ENCODE results near the gene WHRN.

WHRN gene

DNA sequence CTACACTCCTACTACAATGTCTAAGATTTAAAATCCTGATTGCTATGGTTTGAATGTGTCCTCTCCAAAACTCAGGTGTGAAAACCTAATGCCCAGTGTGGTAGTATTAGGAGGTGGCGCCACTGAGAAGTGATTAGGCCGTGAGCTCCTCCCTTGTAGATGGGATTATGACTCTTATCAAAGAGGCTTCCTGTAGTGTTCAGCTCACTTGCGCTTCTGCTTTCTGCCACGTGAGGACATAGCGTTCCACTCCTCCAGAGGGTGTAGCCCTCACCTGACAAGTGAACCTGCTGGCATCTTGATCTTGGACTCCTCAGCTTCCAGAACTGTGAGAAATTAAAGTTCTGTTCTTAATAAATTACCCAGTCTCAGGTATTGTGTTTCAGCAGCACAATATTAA is 33.0 kb upstream of the WHRN start:
- no peaks in the 10 kb centered on the region for H3K79me2 ChIP-seq (ENCODE audit: insufficient read depth, low read depth)
- peak overlapping the region; percentile 78; the same call in 1 of the 2 replicates for H3K27ac ChIP-seq
- no peaks in the 10 kb centered on the region for H4K20me1 ChIP-seq (ENCODE audit: insufficient read depth)
- no peak overlapping the region for H3K4me3 ChIP-seq (IDR thresholded peaks at IDR 0.05; ENCODE audit: insufficient read depth, low read depth, low read length)
- no peaks in the 10 kb centered on the region for H3K27me3 ChIP-seq (ENCODE audit: insufficient read depth, low read depth)
- H3K36me3 ChIP-seq (ENCODE audit: insufficient read depth) = no peaks in the 10 kb centered on the region
- H3K9ac ChIP-seq = no peak overlapping the region
- H3K4me2 ChIP-seq = no peak overlapping the region; the same call in 1 of the 2 replicates
- no peak overlapping the region for H2AFZ ChIP-seq (ENCODE audit: low read depth)
- TF ChIP-seq, protein P1, sequence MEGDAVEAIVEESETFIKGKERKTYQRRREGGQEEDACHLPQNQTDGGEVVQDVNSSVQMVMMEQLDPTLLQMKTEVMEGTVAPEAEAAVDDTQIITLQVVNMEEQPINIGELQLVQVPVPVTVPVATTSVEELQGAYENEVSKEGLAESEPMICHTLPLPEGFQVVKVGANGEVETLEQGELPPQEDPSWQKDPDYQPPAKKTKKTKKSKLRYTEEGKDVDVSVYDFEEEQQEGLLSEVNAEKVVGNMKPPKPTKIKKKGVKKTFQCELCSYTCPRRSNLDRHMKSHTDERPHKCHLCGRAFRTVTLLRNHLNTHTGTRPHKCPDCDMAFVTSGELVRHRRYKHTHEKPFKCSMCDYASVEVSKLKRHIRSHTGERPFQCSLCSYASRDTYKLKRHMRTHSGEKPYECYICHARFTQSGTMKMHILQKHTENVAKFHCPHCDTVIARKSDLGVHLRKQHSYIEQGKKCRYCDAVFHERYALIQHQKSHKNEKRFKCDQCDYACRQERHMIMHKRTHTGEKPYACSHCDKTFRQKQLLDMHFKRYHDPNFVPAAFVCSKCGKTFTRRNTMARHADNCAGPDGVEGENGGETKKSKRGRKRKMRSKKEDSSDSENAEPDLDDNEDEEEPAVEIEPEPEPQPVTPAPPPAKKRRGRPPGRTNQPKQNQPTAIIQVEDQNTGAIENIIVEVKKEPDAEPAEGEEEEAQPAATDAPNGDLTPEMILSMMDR (conservative IDR thresholded peaks at IDR 0.05; ENCODE audit: low read depth, low read length) = no peak
- H3K4me1 ChIP-seq (ENCODE audit: low read depth, poor library complexity, severe bottlenecking) = peaks cover 60% of the 10 kb centered on the region

DNA sequence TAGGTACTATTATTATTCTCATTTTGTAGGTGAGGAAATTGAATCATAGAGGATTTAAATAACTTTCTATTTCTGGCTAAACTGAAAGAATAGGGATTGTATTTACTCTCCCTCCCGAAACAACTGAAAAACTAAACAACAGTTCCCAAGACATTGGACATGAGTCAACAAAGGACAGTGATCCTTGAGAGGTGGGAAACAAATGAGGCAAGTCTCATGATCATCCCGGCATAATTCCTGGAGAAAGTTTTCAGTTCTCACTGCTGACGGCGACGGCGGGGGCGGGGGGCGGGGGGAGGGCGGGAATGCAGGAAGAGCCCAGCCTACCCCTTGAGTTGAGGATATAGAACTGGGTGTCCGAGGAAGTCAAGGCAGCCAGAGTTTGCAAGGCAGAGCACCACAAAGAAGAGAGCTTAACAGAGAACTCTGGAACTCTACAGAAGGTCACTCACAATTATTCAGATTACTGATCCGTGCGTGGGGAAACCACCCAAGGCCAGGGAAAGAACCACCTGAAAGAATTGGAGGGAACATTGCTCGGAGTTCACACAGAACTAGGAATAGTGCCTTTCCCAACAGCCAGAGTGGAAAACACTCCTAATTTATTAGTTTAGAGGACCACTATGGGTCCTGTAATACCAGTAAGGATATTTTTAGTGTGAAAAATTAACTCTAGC is 27.4 kb upstream of the WHRN start:
- no peaks in the 10 kb centered on the region for H3K27me3 ChIP-seq (ENCODE audit: insufficient read depth, low read depth)
- no peak overlapping the region for H3K9ac ChIP-seq
- TF ChIP-seq, protein P1 (conservative IDR thresholded peaks at IDR 0.05; ENCODE audit: low read depth, low read length) = no peak
- no peak overlapping the region for H3K4me2 ChIP-seq
- no peaks in the 10 kb centered on the region for H3K36me3 ChIP-seq (ENCODE audit: insufficient read depth)
- peaks cover 9% of the 10 kb centered on the region for H3K4me1 ChIP-seq (ENCODE audit: low read depth, poor library complexity, severe bottlenecking)
- H3K79me2 ChIP-seq (ENCODE audit: insufficient read depth, low read depth) = no peaks in the 10 kb centered on the region
- H3K4me3 ChIP-seq (IDR thresholded peaks at IDR 0.05; ENCODE audit: insufficient read depth, low read depth, low read length) = no peak overlapping the region
- H3K27ac ChIP-seq = no peak overlapping the region
- H4K20me1 ChIP-seq (ENCODE audit: insufficient read depth) = no peaks in the 10 kb centered on the region
- no peak overlapping the region for H2AFZ ChIP-seq (ENCODE audit: low read depth)

DNA sequence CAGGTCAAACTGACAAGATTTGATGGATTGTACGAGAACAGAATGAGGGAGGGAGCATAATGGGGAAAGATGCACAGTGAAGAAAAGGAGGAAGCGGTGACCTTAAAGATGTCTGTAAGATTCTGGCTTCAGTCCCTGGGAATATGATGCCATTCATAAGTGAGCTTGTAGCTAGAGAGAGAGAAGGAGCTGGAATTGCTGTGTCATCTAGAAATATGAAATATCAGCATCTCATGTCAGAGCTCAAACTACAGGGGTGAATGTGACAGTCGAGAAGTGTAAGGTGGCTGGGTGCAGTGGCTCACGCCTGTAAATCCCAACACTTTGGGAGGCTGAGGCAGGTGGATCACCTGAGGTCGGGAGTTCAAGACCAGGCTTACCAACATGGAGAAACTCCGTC is 24.0 kb upstream of the WHRN start:
- no peak overlapping the region for H3K27ac ChIP-seq
- TF ChIP-seq, protein P1 (conservative IDR thresholded peaks at IDR 0.05; ENCODE audit: low read depth, low read length) = no peak
- H3K27me3 ChIP-seq (ENCODE audit: insufficient read depth, low read depth) = no peaks in the 10 kb centered on the region
- H2AFZ ChIP-seq (ENCODE audit: low read depth) = no peak overlapping the region
- no peak overlapping the region for H3K9ac ChIP-seq
- H3K4me2 ChIP-seq = no peak overlapping the region
- H3K36me3 ChIP-seq (ENCODE audit: insufficient read depth) = no peaks in the 10 kb centered on the region
- peaks cover 5% of the 10 kb centered on the region for H3K4me1 ChIP-seq (ENCODE audit: low read depth, poor library complexity, severe bottlenecking)
- H3K4me3 ChIP-seq (IDR thresholded peaks at IDR 0.05; ENCODE audit: insufficient read depth, low read depth, low read length) = no peak overlapping the region
- H3K79me2 ChIP-seq (ENCODE audit: insufficient read depth, low read depth) = no peaks in the 10 kb centered on the region
- H4K20me1 ChIP-seq (ENCODE audit: insufficient read depth) = no peaks in the 10 kb centered on the region

DNA sequence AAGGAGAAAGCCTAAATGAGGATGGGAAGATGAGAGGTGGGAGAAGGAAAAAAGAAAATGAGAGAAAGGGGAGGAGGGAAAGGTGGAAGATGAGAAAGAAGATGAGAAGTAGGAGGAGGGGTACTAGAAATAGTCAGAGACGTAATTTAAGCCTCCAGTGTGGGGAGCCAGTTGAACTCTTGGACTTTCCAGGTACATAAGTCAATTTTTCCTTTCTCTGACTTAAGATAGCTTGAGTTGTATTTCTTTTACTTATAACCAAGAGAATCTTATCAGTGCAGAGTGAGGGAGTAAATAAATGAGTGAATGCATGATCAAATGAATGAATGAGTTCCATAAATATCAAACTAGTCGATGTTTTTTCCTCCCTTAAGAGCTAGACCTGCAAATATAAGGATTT is 21.5 kb upstream of the WHRN start:
- Histone ChIP-seq H3K4me2 (no peak overlapping the region), H3K27me3 (ENCODE audit: insufficient read depth, low read depth) (no peaks in the 10 kb centered on the region), H2AFZ (ENCODE audit: low read depth) (no peak overlapping the region), H3K9ac (no peak overlapping the region), H3K4me3 (IDR thresholded peaks at IDR 0.05; ENCODE audit: insufficient read depth, low read depth, low read length) (no peak overlapping the region), H3K27ac (no peak overlapping the region), H3K79me2 (ENCODE audit: insufficient read depth, low read depth) (no peaks in the 10 kb centered on the region), H3K4me1 (ENCODE audit: low read depth, poor library complexity, severe bottlenecking) (peaks cover 5% of the 10 kb centered on the region), H4K20me1 (ENCODE audit: insufficient read depth) (no peaks in the 10 kb centered on the region), H3K36me3 (ENCODE audit: insufficient read depth) (no peaks in the 10 kb centered on the region)
- TF ChIP-seq, protein P1 (conservative IDR thresholded peaks at IDR 0.05; ENCODE audit: low read depth, low read length) = no peak
